T47D (cell line): ENCODE results near the gene PTP4A1.
"Not testable (repeated sequence)": the region's sequence is repeated elsewhere in the genome, so short reads cannot be mapped to it uniquely, and the experiment has no call there.

Experiments used
- DNase-seq, 2 experiments: peaks; one replicate each; pipeline versions ENCODE4 v3.0.0 to v3.0.0-alpha.2; 2011 to 2012; ENCODE audit warnings: low read depth in 1 of 2, low spot score in 1 of 2
- JUND ChIP-seq: IDR thresholded peaks from 2 replicates; pipeline ENCODE4 v1.6.1; 2012; ENCODE audit warnings: low read depth
- in situ Hi-C: cut with HindIII; loops from 2 replicates; pipeline ENCODE4 v1.10.0; 2016; ENCODE audit warnings: low sequenced_read_pairs, low pct_unique_long_range_greater_than_20kb

The PTP4A1 gene

DNA sequence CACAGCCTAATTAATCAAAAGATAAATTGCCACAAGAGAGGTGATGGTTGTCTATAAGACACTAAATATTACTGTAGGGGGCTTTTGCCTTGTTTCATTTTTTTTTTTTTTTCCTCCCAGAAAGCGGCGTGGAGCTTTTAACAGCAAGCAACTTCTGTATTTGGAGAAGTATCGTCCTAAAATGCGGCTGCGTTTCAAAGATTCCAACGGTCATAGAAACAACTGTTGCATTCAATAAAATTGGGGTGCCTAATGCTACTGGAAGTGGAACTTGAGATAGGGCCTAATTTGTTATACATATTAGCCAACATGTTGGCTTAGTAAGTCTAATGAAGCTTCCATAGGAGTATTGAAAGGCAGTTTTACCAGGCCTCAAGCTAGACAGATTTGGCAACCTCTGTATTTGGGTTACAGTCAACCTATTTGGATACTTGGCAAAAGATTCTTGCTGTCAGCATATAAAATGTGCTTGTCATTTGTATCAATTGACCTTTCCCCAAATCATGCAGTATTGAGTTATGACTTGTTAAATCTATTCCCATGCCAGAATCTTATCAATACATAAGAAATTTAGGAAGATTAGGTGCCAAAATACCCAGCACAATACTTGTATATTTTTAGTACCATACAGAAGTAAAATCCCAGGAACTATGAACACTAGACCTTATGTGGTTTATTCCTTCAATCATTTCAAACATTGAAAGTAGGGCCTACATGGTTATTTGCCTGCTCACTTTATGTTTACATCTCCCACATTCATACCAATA, 7.8 kb downstream of the PTP4A1 start:
- no peak for DNase-seq
- in situ Hi-C loops: no loop called here
- TF ChIP-seq JUND: no peak

DNA sequence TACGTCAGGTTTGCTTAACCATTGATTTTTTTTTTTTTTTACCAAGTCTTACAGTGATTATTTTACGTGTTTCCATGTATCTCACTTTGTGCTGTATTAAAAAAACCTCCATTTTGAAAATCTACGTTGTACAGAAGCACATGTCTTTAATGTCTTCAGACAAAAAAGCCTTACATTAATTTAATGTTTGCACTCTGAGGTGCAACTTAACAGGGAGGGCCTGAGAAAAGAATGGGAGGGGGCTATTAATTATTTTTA, 8.4 kb downstream of the PTP4A1 start:
- in situ Hi-C loops: no loop called here
- DNase-seq: no peak
- TF ChIP-seq JUND: no peak

DNA sequence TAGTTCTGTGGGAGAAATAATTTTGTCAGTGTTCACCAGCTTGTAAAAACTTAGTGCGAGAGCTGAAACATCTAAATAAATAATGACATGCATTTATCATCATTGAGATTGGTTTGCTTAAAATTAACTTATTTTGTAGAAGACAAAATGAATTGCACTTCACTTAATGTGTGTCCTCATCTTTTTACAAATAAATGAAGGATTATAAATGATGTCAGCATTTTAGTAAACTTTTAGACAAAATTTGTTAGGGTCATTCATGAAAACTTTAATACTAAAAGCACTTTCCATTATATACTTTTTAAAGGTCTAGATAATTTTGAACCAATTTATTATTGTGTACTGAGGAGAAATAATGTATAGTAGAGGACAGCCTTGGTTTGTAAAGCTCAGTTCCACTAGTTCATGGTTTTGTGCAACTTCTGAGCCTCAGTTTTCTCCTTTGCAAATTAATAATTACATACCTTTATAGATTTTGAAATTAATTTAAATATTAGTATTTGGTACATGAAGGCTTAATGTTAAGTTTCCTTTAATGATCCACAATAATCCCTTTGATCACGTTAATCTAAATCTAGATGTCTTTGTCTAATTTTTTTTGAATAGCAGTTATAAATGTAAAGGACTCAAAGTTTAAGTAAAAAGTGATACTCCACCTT, 9.2 kb downstream of the PTP4A1 start:
- in situ Hi-C loops: no loop called here
- no peak for DNase-seq
- no peak for TF ChIP-seq JUND

DNA sequence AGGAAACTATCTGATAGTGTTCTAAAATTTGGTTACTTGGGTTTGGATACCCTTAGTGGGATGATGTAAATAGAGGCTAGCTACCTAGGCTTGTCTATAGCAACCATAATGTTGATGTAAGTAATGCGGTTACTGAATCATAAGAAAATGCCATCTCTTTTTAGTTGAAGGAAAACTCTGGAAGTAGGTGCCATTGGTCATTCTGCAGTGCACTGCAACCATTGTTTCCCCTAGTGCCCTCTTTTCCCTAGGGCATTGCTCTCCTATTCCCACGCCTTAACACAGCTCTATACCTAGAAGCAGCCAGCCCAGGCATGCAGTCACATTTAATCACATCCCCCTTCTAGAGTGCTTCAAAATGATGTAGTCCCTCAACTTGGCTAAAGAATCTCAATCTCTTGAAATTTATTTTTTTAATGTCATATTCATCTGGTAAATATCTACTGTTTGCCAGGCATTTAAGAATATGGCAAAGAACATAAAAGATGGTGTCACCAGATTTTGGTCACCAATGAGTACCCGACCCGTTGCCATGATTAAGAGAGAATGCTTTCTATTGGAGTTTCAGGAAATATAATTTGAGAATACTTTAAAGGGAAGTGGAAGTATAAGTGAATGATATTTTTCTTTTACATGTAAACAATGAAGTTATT, 10.4 kb downstream of the PTP4A1 start:
- no peak for TF ChIP-seq JUND
- no peak for DNase-seq
- in situ Hi-C loops: no loop called here

DNA sequence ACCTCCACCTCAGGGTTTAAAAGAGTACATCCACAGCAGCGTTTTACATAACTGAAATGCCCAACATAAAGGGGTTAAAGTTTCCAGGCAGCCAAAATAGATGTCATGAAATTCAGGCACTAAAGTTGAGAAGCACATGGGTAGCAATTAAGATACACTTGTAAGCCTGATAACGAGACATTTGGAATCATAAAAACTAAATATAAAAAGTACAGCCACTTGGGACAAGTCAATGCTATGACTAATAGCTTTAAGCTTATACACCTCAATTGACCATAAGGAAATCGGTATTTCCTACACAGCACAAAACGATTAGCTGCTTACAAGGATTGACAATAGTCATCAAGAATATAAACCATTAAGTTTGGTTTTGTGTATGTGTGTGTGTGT, 11.8 kb downstream of the PTP4A1 start:
- DNase-seq: no peak
- in situ Hi-C loops: no loop called here
- TF ChIP-seq JUND: no peak

DNA sequence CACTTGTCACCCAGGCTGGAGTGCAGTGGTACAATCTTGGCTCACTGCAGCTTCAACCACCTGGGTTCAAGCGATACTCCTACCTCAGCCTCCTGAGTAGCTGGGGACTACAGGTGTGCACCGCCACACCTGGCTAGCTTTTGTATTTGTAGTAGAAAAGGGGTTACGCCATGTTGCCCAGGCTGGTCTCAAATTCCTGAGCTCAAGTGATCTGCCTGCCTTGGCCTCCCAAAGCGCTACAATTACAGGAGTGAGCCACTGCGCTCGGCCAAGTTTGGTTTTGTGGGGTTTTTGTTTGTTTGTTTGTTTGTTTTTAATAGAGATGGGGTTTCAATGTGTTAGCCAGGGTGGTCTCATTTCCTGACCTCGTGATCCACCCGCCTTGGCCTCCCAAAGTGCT, 12.3 kb downstream of the PTP4A1 start:
- no peak for DNase-seq
- in situ Hi-C loops: no loop called here
- no peak for TF ChIP-seq JUND

DNA sequence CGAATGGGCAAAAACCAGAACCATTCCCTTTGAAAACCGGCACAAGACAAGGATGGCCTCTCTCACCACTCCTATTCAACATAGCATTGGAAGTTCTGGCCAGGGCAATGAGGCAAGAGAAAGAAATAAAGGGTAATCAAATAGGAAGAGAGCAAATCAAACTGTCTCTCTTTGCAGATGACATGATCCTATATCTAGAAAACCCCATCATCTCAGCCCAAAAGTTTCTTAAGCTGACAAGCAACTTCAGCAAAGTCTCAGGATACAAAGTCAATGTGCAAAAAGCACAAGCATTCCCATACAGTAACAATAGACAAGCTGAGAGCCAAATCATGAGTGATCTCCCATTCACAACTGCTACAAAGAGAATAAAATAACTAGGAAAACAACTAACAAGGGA, 13.4 kb downstream of the PTP4A1 start:
- in situ Hi-C loops, DNase-seq: not testable (repeated sequence)

DNA sequence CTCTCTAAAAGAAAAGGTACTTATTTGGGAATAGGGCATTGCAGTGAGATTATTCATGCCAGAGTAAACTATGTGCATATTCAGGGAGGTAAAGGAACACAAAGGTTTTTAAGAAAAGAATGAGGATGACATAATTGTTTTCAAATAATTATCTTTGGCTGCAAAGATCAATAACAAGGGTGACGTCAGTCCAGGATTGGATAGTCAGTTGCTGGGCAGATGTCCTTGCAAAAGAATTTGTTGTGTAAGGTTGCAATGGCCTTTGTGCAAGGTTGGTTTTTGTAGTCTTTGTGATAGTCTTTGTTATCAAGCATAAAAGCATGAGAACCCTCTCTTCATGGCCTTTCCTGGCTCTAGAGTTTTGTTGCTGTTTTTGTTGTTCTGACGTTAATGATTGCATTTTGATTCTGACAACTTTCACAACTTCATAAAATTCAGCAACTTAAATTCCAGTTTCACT, 17.7 kb downstream of the PTP4A1 start:
- DNase-seq: peak in 1 of 2 experiments; percentile 36
- in situ Hi-C loops: no loop called here
- no peak for TF ChIP-seq JUND

DNA sequence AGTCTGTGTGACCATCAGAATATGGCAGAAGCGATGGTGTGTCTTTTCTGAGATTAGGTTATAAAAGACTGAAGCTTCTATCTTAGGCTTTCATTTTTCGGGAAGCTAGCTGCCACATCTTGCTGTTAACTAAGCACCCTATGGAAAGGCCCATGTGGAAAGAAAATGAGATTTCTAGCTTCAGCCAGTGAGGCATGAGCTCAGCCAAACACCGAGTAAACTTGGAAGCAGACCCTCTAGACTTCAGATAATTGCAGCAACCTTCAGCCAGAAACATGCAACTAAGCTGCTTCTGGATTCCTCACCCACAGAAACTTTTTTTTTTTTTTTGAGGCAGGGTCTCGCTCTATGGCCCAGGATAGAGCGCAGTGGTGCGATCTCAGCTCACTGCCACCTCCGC, 20.6 kb downstream of the PTP4A1 start:
- no peak for TF ChIP-seq JUND
- in situ Hi-C loops: no loop called here
- DNase-seq: no peak

DNA sequence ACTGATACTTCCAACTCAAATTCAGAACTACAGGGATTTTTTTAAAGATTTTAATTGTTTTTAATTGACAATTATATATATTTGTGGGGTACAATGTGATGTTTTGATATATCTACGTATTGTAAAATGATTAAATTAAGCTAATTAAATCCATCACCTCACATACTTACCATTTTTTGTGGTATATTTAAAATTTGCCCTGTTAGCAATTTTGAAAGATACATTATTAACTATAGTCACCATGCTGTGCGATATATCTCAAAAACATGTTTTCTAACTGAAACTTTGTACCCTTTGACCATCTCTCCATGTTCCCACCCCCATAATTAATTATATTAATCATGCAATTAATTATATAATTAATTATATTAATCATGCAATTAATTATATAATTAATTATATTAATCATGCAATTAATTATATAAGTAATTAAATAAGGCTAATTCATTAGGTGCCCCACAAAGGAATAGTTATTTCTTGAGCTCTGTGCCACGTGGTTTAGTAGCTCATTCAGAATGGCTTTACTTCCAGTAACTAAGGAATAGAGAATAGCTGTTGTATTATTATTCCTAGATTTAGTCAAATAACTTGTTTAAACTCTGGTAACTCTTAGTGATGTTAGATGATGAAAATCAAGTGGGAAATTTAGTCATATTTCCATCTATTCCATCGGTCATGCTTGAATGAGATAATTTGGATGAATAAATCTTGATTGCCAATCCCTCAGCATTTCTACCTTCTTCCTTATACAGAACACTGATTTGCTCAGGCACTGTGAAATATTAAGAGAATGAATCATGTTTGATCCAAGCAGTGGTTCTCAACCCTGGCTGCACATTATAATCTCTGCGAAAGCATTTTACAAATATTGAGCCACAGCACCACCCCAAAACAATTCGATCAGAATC, 25.1 kb downstream of the PTP4A1 start:
- no peak for TF ChIP-seq JUND
- in situ Hi-C loops: no loop called here
- no peak for DNase-seq

DNA sequence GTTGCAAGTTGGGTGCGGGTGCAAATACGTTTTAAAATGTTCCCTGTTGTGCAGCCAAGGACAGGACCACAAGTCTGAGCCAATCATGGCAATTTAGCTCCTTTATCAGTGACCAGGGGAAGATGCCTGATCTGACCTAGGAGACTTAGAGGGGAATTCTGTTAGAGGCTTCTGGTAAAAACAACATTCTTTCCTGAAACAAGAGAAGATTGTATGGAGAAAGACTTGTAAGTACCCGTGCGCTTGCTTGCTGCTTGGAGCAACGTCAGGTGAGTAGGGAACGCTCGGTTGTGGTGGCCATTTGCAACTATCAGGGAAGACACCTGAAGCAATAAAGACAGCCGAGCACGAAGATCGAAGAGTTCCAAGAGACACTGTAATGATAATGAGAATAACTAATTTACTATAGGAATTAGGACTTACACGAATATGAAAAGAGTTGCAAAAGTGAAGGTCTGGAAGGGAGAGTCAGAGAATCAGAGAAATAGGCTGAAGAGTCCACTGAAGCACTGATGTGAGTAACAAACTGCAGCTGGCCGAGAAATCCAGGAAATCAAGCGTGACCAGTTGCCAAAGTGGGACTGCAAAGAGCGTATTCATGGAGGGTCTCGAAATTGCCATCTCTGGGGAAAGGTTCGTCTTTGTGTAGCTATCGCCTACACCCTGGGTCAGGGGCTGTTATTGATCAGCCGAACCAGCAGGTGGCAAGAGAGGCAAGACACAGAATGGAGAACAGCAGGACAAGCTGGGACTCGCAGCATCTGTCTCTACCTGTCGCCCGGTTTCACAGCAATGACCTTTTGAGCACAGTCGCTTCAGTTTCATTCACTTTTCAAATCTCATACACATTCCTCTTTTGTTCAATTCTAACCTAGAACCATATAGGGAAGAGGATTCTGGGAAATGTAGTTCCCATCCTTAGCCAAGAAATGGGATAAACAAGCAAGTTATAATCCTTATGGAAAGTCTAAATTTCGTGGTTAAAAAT, 26.1 kb downstream of the PTP4A1 start:
- in situ Hi-C loops: no loop called here
- peak; percentile 45 to 77 for DNase-seq
- TF ChIP-seq JUND: no peak

DNA sequence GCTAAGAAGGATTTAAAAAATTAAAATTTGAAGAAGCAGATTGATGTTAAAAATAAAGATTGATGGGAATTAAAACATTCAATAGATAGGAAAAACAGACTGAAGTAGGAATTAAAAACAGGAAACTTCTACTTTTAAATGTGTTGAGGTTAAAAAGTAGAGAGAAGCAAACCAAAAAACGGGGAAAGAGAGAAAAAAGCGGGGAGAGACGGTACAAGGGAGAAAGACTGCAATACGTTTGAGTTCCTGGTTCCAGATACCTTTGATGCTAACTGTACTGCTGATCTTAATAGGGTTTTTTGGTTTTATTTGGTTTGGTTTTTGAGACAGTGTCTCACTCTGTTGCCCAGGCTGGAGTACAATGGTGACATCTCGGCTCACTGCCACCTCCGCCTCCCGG, 27.0 kb downstream of the PTP4A1 start:
- in situ Hi-C loops: no loop called here
- no peak for TF ChIP-seq JUND
- no peak for DNase-seq
